GM23338 (cell line): ENCODE results near the gene TRIM63. TPM values are rescaled to one million over a fixed set of nuclear protein-coding genes. Genes with fewer than 3 reads are reported as not detected.
A peak's percentile ranks its signal among the peaks of the same experiment; 100 is the strongest.

Experiments used
- ATAC-seq: fragments of 200-7000 bp; cut with Tn5 transposase; 3 replicates; pipeline ENCODE4 v1.9.1; 2020
- DNase-seq: peaks from one replicate; pipeline ENCODE4 v3.0.0-alpha.2; 2015; ENCODE audit warnings: low spot score
- H2AFZ ChIP-seq: fragments of 200-600 bp; sonication (generic); 2 replicates; pipeline ENCODE4 v1.8.0; 2016; ENCODE audit warnings: antibody characterized with exemption, mild to moderate bottlenecking, moderate library complexity
- H3F3A ChIP-seq: fragments of 200-600 bp; sonication (generic); replicated peaks from 2 replicates; pipeline ENCODE4 v1.8.0; 2017; ENCODE audit warnings: antibody characterized with exemption, mixed run types, low read depth
- H3K27ac ChIP-seq: fragments of 200-600 bp; sonication (generic); 2 replicates; pipeline ENCODE4 v1.6.1; 2016; ENCODE audit warnings: low read depth
- H3K27me3 ChIP-seq: fragments of 200-600 bp; sonication (generic); 2 replicates; pipeline ENCODE4 v1.8.0; 2016; ENCODE audit warnings: mild to moderate bottlenecking, mixed run types, moderate library complexity; ENCODE audit not compliant: insufficient read depth
- H3K36me3 ChIP-seq: fragments of 200-600 bp; sonication (generic); 2 replicates; pipeline ENCODE4 v1.8.0; 2016; ENCODE audit warnings: mild to moderate bottlenecking; ENCODE audit not compliant: insufficient read depth
- H3K4me1 ChIP-seq: fragments of 200-600 bp; sonication (generic); 2 replicates; pipeline ENCODE4 v1.8.0; 2016; ENCODE audit warnings: mild to moderate bottlenecking, moderate library complexity; ENCODE audit not compliant: insufficient read depth
- H3K4me2 ChIP-seq: fragments of 200-600 bp; sonication (generic); 2 replicates; pipeline ENCODE4 v1.7.1; 2017; ENCODE audit warnings: mixed run types
- H3K4me3 ChIP-seq: fragments of 200-600 bp; sonication (generic); 2 replicates; pipeline ENCODE4 v1.6.1; 2016; ENCODE audit warnings: mixed run types
- H3K79me2 ChIP-seq: fragments of 200-600 bp; sonication (generic); replicated peaks from 2 replicates; pipeline ENCODE4 v1.8.0; 2017; ENCODE audit warnings: mild to moderate bottlenecking; ENCODE audit not compliant: insufficient read depth
- H3K9me2 ChIP-seq: fragments of 200-600 bp; sonication (generic); 2 replicates; pipeline ENCODE4 v1.8.0; 2017; ENCODE audit not compliant: insufficient read depth
- H4K20me1 ChIP-seq: fragments of 200-600 bp; sonication (generic); replicated peaks from 2 replicates; pipeline ENCODE4 v1.8.0; 2017; ENCODE audit warnings: mild to moderate bottlenecking; ENCODE audit not compliant: insufficient read depth
- H3K27ac Mint-ChIP-seq: 2 replicates; pipeline ENCODE4 v1.8.0; 2020; ENCODE audit warnings: inconsistent platforms, mild to moderate bottlenecking, moderate library complexity, mixed read lengths
- H3K27me3 Mint-ChIP-seq: 3 replicates; pipeline ENCODE4 v1.8.0; 2022; ENCODE audit warnings: low read depth, mild to moderate bottlenecking, moderate library complexity, mixed read lengths, inconsistent platforms; ENCODE audit not compliant: insufficient read depth, poor library complexity
- H3K36me3 Mint-ChIP-seq: 3 replicates; pipeline ENCODE4 v1.8.0; 2021; ENCODE audit warnings: low read depth, mild to moderate bottlenecking, inconsistent platforms, moderate library complexity, mixed read lengths
- H3K4me1 Mint-ChIP-seq: 3 replicates; pipeline ENCODE4 v1.8.0; 2020; ENCODE audit warnings: mild to moderate bottlenecking, inconsistent platforms, mixed read lengths
- H3K4me3 Mint-ChIP-seq: 3 replicates; pipeline ENCODE4 v1.8.0; 2021; ENCODE audit warnings: moderate library complexity, mild to moderate bottlenecking, inconsistent platforms, mixed read lengths
- H3K9me3 Mint-ChIP-seq: 3 replicates; pipeline ENCODE4 v1.8.0; 2020; ENCODE audit warnings: moderate library complexity, mild to moderate bottlenecking, inconsistent platforms, mixed read lengths
- CREB1 ChIP-seq: fragments of 250-450 bp; sonication (Bioruptor Pico); IDR thresholded peaks from 2 replicates; pipeline ENCODE4 v1.5.0; 2020; ENCODE audit warnings: low read depth, mild to moderate bottlenecking, moderate library complexity
- EZH2 ChIP-seq: fragments of 200-600 bp; sonication (generic); IDR thresholded peaks from one replicate; pipeline ENCODE4 v1.8.0; 2017; ENCODE audit warnings: antibody characterized with exemption, mild to moderate bottlenecking, low read depth; ENCODE audit not compliant: unreplicated experiment
- EZH2phosphoT487 ChIP-seq: fragments of 200-600 bp; sonication (generic); IDR thresholded peaks from one replicate; pipeline ENCODE4 v1.8.1; 2018; ENCODE audit warnings: antibody characterized with exemption; ENCODE audit not compliant: unreplicated experiment
- JUNB ChIP-seq: IDR thresholded peaks from one replicate; pipeline ENCODE4 v1.6.1; 2016; ENCODE audit warnings: antibody characterized with exemption; ENCODE audit not compliant: unreplicated experiment
- NANOG ChIP-seq: IDR thresholded peaks from 2 replicates; pipeline ENCODE4 v1.6.1; 2016; ENCODE audit warnings: antibody characterized with exemption, borderline replicate concordance
- POLR2AphosphoS5 ChIP-seq: IDR thresholded peaks from 2 replicates; pipeline ENCODE4 v1.6.1; 2016; ENCODE audit warnings: antibody characterized with exemption, low read depth
- ZNF331 ChIP-seq: fragments of 250-450 bp; sonication (Bioruptor Pico); IDR thresholded peaks from 2 replicates; pipeline ENCODE4 v1.5.0; 2020; ENCODE audit warnings: low read depth, mild to moderate bottlenecking, moderate library complexity
- polyA plus RNA-seq: library from polyadenylated mRNA; unstranded; fragments of >200 nt; fragmentation: Nextera tagmentation; extraction: Ambion mirVana; gene quantifications from 2 replicates; pipeline ENCODE4 v1.2.1, GENCODE V29; 2016
- total RNA-seq: library from RNA; depleted of rRNA; stranded (reverse); fragments of >200 nt; shearing (Covaris generic); gene quantifications from 2 replicates; pipeline ENCODE4 v1.2.3, GENCODE V29; 2014
- TF ChIP-seq, protein P1 (sequence below): IDR thresholded peaks from 2 replicates; pipeline ENCODE4 v1.6.1; 2016; ENCODE audit warnings: antibody characterized with exemption
- TF ChIP-seq, protein P2 (sequence below): IDR thresholded peaks from one replicate; pipeline ENCODE4 v1.6.1; 2018; ENCODE audit warnings: antibody characterized with exemption; ENCODE audit not compliant: unreplicated experiment
- TF ChIP-seq, protein P3 (sequence below), 2 experiments: fragments of 200-600 bp in 1 of 2; sonication (generic) in 1 of 2; conservative IDR thresholded peaks; 2 replicates each; pipeline versions ENCODE4 v1.5.1 to v1.6.1; 2016 to 2017; ENCODE audit warnings: antibody characterized with exemption in 2 of 2, low read depth in 2 of 2, mild to moderate bottlenecking in 2 of 2, moderate library complexity in 1 of 2

The TRIM63 gene
- total and polyA plus RNA-seq, 2 experiments from 2014 or later = 0.17 TPM; not detected in 1

DNA sequence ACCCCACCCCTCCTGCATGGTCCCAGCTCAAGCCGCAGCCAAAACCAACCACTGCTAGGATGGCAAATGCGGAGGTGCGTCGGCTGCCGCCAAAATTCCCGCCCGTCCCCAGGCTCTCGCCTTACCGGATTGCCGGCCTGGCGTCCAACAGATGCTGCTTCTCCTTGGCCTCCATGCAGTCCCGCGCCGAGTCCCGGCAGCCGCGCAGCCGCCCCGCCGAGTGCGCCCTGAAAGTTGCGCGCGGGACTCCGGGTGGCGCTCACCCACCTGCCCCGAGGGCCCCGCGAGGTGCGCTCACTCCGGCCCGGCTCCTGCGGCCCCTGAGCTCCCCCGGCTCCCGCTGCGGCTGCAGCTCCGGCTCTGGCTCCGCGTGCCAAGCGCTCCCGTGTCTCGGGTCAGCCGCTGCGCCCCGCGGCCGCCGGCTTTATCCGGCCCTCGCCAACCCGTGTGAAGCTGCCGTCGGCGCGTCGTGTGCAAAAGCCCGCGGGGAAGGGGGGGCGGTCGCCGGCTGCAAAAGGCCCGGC lies 21.6 kb downstream of the TRIM63 start, which contains the start of gene SLC30A2:
Gene SLC30A2 (minus strand): TSS at position 397 of the 524 bp plus-strand sequence. CDS start 222 bp downstream, at position 175.
- Mint-ChIP-seq H3K9me3 (no peaks in the 10 kb centered on the region), H3K27me3 (peaks cover 52% of the 10 kb centered on the region), H3K4me1 (peaks cover 5% of the 10 kb centered on the region; the same call in 2 of the 3 replicates), H3K4me3 (peak within 1 kb of the TSS; percentile 69), H3K36me3 (no peaks in the 10 kb centered on the region), H3K27ac (no peak within 1 kb of the TSS)
- no peaks in the 10 kb centered on the region for H3F3A ChIP-seq
- no peaks in the 10 kb centered on the region for H3K9me2 ChIP-seq
- TF ChIP-seq, protein P1, sequence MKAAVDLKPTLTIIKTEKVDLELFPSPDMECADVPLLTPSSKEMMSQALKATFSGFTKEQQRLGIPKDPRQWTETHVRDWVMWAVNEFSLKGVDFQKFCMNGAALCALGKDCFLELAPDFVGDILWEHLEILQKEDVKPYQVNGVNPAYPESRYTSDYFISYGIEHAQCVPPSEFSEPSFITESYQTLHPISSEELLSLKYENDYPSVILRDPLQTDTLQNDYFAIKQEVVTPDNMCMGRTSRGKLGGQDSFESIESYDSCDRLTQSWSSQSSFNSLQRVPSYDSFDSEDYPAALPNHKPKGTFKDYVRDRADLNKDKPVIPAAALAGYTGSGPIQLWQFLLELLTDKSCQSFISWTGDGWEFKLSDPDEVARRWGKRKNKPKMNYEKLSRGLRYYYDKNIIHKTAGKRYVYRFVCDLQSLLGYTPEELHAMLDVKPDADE = no peak
- peak; percentile 40 for TF ChIP-seq EZH2
- TF ChIP-seq EZH2phosphoT487 = peak; percentile 49
- no peaks in the 10 kb centered on the region for H3K79me2 ChIP-seq
- H3K4me2 ChIP-seq = peak within 1 kb of the TSS; percentile 80
- H3K27me3 ChIP-seq = peaks cover 84% of the 10 kb centered on the region
- peak within 1 kb of the TSS; percentile 60 for H3K4me3 ChIP-seq
- H3K27ac ChIP-seq = no peak within 1 kb of the TSS
- DNase-seq (peak; percentile 67), ATAC-seq (peak; percentile 67)
- no peaks in the 10 kb centered on the region for H3K36me3 ChIP-seq
- H2AFZ ChIP-seq = peak within 1 kb of the TSS; percentile 90
- no peaks in the 10 kb centered on the region for H3K4me1 ChIP-seq
- H4K20me1 ChIP-seq = 0 out of 2 replicates have a peak, but pooled peaks cover 4% of the 10 kb centered on the region

DNA sequence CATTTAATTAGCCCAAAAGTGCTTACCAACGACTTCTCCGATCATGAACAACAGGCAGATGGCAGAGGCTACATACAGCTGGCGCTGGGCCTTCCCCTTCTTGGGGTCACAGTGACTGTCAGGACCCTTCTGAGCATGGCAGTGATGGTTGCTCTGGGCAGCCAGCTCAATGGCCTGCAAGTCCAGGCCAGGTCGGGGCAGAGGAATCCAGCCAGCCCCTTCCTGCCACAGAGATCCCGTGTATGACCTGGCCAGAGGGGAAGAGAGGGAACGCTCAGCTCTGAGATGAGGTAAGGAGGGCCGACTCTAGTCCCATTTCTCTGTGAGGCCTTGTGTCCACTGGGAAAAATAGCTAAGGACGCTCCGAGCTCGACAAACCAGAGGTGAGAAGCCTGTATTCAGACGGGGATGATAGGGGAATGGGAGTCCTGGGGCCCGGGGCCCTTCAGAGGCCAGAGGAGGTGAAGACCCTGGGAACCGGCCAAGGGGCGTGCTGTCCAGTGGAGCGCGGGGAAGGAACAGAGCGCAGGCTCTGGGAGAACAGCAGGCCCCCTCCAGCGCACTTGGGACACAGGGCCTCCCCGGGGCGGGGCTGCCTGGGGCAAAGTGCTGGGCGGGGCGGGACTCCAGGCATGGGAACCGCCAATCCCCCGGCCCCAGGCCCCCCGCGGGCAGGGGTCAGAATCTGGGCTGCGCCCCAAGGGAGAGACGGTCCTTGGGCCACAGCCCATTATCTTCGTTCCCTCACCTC lies 22.3 kb downstream of the TRIM63 start:
- no peaks in the 10 kb centered on the region for H3K9me3 Mint-ChIP-seq
- Histone ChIP-seq H3K4me1 (no peaks in the 10 kb centered on the region), H3K36me3 (no peaks in the 10 kb centered on the region), H3K4me2 (peak overlapping the region; percentile 80), H3K9me2 (no peaks in the 10 kb centered on the region), H4K20me1 (0 out of 2 replicates have a peak, but pooled peaks cover 4% of the 10 kb centered on the region), H3K79me2 (no peaks in the 10 kb centered on the region), H3K27me3 (peaks cover 82% of the 10 kb centered on the region), H3F3A (no peaks in the 10 kb centered on the region), H3K27ac (no peak overlapping the region), H3K4me3 (peak overlapping the region; percentile 60), H2AFZ (peak overlapping the region; percentile 90; the same call in 1 of the 2 replicates)
- H3K4me3 Mint-ChIP-seq = peak overlapping the region; percentile 67
- DNase-seq (peak; percentile 54), ATAC-seq (peak; percentile 55)
- no peaks in the 10 kb centered on the region for H3K36me3 Mint-ChIP-seq
- H3K27me3 Mint-ChIP-seq = peaks cover 54% of the 10 kb centered on the region
- no peak overlapping the region for H3K27ac Mint-ChIP-seq
- TF ChIP-seq EZH2 (peak; percentile 14), CREB1 (CRISPR knock-in tag) (no peak), JUNB (no peak)
- peaks cover 5% of the 10 kb centered on the region; the same call in 2 of the 3 replicates for H3K4me1 Mint-ChIP-seq

DNA sequence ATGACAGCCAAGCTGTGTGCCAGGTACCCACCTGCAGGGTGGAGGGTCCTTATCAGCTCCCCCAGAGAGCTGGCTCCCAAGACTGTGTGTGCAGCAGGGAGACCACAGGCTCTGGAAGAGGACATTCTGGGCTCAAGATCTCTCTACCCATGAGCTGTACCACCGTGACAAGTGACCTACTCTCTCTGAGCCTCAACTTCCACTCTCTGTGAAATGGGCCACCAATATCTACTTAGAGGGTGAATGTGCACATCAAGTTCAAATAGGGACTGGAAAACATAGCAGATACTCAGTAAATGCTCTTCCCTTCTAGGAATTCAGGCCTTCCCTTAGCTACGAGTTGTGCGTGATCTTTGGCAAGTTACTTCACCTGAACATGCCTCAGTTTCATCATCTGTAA lies 23.0 kb downstream of the TRIM63 start:
- Histone ChIP-seq H3K9me2 (no peaks in the 10 kb centered on the region), H3K79me2 (no peaks in the 10 kb centered on the region), H3K4me1 (no peaks in the 10 kb centered on the region), H3F3A (no peaks in the 10 kb centered on the region), H3K27me3 (peaks cover 77% of the 10 kb centered on the region), H3K27ac (no peak overlapping the region), H3K4me3 (no peak overlapping the region), H3K36me3 (no peaks in the 10 kb centered on the region), H3K4me2 (no peak overlapping the region), H4K20me1 (0 out of 2 replicates have a peak, but pooled peaks cover 4% of the 10 kb centered on the region), H2AFZ (no peak overlapping the region)
- no peak overlapping the region; the same call in 2 of the 3 replicates for H3K4me3 Mint-ChIP-seq
- peaks cover 5% of the 10 kb centered on the region; the same call in 2 of the 3 replicates for H3K4me1 Mint-ChIP-seq
- H3K36me3 Mint-ChIP-seq = no peaks in the 10 kb centered on the region
- H3K27ac Mint-ChIP-seq = no peak overlapping the region
- ATAC-seq = no peak
- peaks cover 57% of the 10 kb centered on the region for H3K27me3 Mint-ChIP-seq
- no peak for DNase-seq
- no peaks in the 10 kb centered on the region for H3K9me3 Mint-ChIP-seq
- TF ChIP-seq ZNF331 (CRISPR knock-in tag) (no peak), CREB1 (CRISPR knock-in tag) (no peak), JUNB (no peak), EZH2phosphoT487 (no peak), EZH2 (no peak), NANOG (no peak), POLR2AphosphoS5 (no peak)
- TF ChIP-seq, protein P2, sequence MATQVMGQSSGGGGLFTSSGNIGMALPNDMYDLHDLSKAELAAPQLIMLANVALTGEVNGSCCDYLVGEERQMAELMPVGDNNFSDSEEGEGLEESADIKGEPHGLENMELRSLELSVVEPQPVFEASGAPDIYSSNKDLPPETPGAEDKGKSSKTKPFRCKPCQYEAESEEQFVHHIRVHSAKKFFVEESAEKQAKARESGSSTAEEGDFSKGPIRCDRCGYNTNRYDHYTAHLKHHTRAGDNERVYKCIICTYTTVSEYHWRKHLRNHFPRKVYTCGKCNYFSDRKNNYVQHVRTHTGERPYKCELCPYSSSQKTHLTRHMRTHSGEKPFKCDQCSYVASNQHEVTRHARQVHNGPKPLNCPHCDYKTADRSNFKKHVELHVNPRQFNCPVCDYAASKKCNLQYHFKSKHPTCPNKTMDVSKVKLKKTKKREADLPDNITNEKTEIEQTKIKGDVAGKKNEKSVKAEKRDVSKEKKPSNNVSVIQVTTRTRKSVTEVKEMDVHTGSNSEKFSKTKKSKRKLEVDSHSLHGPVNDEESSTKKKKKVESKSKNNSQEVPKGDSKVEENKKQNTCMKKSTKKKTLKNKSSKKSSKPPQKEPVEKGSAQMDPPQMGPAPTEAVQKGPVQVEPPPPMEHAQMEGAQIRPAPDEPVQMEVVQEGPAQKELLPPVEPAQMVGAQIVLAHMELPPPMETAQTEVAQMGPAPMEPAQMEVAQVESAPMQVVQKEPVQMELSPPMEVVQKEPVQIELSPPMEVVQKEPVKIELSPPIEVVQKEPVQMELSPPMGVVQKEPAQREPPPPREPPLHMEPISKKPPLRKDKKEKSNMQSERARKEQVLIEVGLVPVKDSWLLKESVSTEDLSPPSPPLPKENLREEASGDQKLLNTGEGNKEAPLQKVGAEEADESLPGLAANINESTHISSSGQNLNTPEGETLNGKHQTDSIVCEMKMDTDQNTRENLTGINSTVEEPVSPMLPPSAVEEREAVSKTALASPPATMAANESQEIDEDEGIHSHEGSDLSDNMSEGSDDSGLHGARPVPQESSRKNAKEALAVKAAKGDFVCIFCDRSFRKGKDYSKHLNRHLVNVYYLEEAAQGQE = no peak
- TF ChIP-seq, protein P3, sequence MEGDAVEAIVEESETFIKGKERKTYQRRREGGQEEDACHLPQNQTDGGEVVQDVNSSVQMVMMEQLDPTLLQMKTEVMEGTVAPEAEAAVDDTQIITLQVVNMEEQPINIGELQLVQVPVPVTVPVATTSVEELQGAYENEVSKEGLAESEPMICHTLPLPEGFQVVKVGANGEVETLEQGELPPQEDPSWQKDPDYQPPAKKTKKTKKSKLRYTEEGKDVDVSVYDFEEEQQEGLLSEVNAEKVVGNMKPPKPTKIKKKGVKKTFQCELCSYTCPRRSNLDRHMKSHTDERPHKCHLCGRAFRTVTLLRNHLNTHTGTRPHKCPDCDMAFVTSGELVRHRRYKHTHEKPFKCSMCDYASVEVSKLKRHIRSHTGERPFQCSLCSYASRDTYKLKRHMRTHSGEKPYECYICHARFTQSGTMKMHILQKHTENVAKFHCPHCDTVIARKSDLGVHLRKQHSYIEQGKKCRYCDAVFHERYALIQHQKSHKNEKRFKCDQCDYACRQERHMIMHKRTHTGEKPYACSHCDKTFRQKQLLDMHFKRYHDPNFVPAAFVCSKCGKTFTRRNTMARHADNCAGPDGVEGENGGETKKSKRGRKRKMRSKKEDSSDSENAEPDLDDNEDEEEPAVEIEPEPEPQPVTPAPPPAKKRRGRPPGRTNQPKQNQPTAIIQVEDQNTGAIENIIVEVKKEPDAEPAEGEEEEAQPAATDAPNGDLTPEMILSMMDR (conservative IDR thresholded peaks at IDR 0.05; ENCODE audit: low read depth in 2 of 2) = no peak
